K562 (cell line): Measurements from ENCODE around the gene HSBP1L1. TPM values are rescaled to one million over a fixed set of nuclear protein-coding genes. Genes with fewer than 3 reads are reported as not detected.

Experiments used
- ATAC-seq: fragments of 200-7000 bp; cut with Tn5 transposase; 3 replicates; pipeline ENCODE4 v1.9.1; 2020; ENCODE audit warnings: moderate library complexity
- BruUV-seq: library from RNA; stranded (reverse); fragments of 400-500 nt; replicated peaks from 2 replicates; lab custom pipeline; 2021; lab: Mats Ljungman, UMichigan
- CTCF ChIA-PET: fragments of 300-600 bp; formaldehyde crosslinking; extraction: SDS; loops from one replicate; lab custom pipeline; 2021; ENCODE audit warnings: low intra/inter-chr PET ratio; lab: Yijun Ruan, JAX
- POLR2A ChIA-PET: fragments of 300-600, 350-650 bp; sonication (Branson Sonifier 250); formaldehyde crosslinking; extraction: SDS; loops from one replicate; lab custom pipeline; 2021; ENCODE audit warnings: antibody characterized with exemption, inconsistent platforms; lab: Yijun Ruan, JAX
- DNase-seq, 4 experiments: peaks; one replicate each; pipeline versions ENCODE4 v3.0.0 to v3.0.0-alpha.2; 2011 to 2018; ENCODE audit warnings: low spot score in 3 of 4, mixed read lengths in 3 of 4; ENCODE audit errors: extremely low read depth in 1 of 4
- FAIRE-seq: peaks from 2 replicates; lab custom pipeline; 2011; peaks lifted over from hg19 to GRCh38; lab: Jason Lieb, UNC
- H2AFZ ChIP-seq: 2 replicates; pipeline ENCODE4 v1.6.0; 2011; ENCODE audit warnings: low read depth, low read length, control low read depth, inconsistent platforms
- H3K27ac ChIP-seq: fragments of 200-600 bp; 3 replicates; pipeline ENCODE4 v1.8.0; 2011; ENCODE audit warnings: low read depth, mild to moderate bottlenecking, control low read depth, inconsistent platforms, low read length, moderate library complexity, mixed read lengths; ENCODE audit errors: extremely low read depth
- H3K27me3 ChIP-seq, 2 experiments: fragments of 300-600 bp in 1 of 2; 2 replicates in 1 of 2; 3 replicates in 1 of 2; pipeline versions ENCODE4 v1.6.0 to v1.8.0; 2011; ENCODE audit warnings: inconsistent platforms in 2 of 2, low read length in 2 of 2, mild to moderate bottlenecking in 1 of 2, mixed read lengths in 1 of 2, moderate library complexity in 1 of 2; ENCODE audit not compliant: control insufficient read depth in 2 of 2, insufficient read depth in 2 of 2
- H3K36me3 ChIP-seq: fragments of 300-600 bp; 3 replicates; pipeline ENCODE4 v1.8.0; 2011; ENCODE audit warnings: mild to moderate bottlenecking, low read length, inconsistent platforms; ENCODE audit not compliant: control insufficient read depth, insufficient read depth
- H3K4me1 ChIP-seq, 2 experiments: fragments of 200-600 bp in 1 of 2; replicated peaks in 1 of 2; 2 replicates in 1 of 2; 3 replicates in 1 of 2; pipeline versions ENCODE4 v1.5.1 to v1.8.0; 2011; ENCODE audit warnings: inconsistent platforms in 2 of 2, low read length in 2 of 2, mild to moderate bottlenecking in 1 of 2, mixed read lengths in 1 of 2, moderate library complexity in 1 of 2; ENCODE audit not compliant: control insufficient read depth in 2 of 2, insufficient read depth in 2 of 2
- H3K4me2 ChIP-seq: 2 replicates; pipeline ENCODE4 v1.6.1; 2011; ENCODE audit warnings: low read length, control low read depth, inconsistent platforms, mixed read lengths; ENCODE audit not compliant: insufficient read depth
- H3K4me3 ChIP-seq: fragments of 200-600 bp; sonication (generic), shearing (Covaris generic); 2 replicates; pipeline ENCODE4 v1.5.1; 2016; ENCODE audit warnings: control low read depth, inconsistent platforms
- H3K79me2 ChIP-seq: fragments of 200-600 bp; 3 replicates; pipeline ENCODE4 v1.8.0; 2011; ENCODE audit warnings: low read length, inconsistent platforms; ENCODE audit not compliant: control insufficient read depth, insufficient read depth
- H3K9ac ChIP-seq, 2 experiments: 2 replicates each; pipeline versions ENCODE4 v1.6.0 to v1.6.1; 2011; ENCODE audit warnings: low read depth in 2 of 2, low read length in 2 of 2, control low read depth in 1 of 2, inconsistent platforms in 1 of 2, mild to moderate bottlenecking in 1 of 2, mixed read lengths in 1 of 2; ENCODE audit not compliant: insufficient read depth in 1 of 2
- H3K9me1 ChIP-seq: one replicate; pipeline ENCODE4 v1.6.0; 2011; ENCODE audit warnings: inconsistent platforms, mild to moderate bottlenecking, low read length, moderate library complexity; ENCODE audit not compliant: control insufficient read depth, insufficient read depth
- H3K9me3 ChIP-seq: replicated peaks from 2 replicates; pipeline ENCODE4 v1.5.1; 2011; ENCODE audit warnings: low read depth, low read length, inconsistent platforms; ENCODE audit not compliant: control insufficient read depth, insufficient read depth
- H4K20me1 ChIP-seq: replicated peaks from 2 replicates; pipeline ENCODE4 v1.6.1; 2011; ENCODE audit warnings: low read length, inconsistent platforms, mixed read lengths; ENCODE audit not compliant: control insufficient read depth, insufficient read depth
- C11orf30 ChIP-seq: fragments of 450-650 bp; IDR thresholded peaks from 2 replicates; pipeline ENCODE4 v1.6.1; 2016; ENCODE audit warnings: low read depth, mild to moderate bottlenecking
- E2F1 ChIP-seq: sonication (generic); formaldehyde crosslinking; IDR thresholded peaks from 2 replicates; pipeline ENCODE4 v1.8.1; 2023; ENCODE audit warnings: mild to moderate bottlenecking, missing genetic modification reagents, moderate library complexity
- FIP1L1 ChIP-seq: fragments of 200-400 bp; formaldehyde crosslinking; IDR thresholded peaks from 2 replicates; pipeline ENCODE4 v1.6.1; 2018; ENCODE audit warnings: mild to moderate bottlenecking, low read depth, low read length; ENCODE audit not compliant: poor library complexity, severe bottlenecking
- HOXB6 ChIP-seq: fragments of 250-450 bp; sonication (Bioruptor Pico); IDR thresholded peaks from 2 replicates; pipeline ENCODE4 v1.5.1; 2022; ENCODE audit warnings: mild to moderate bottlenecking, borderline replicate concordance
- RBM22 ChIP-seq: fragments of 200-400 bp; formaldehyde crosslinking; IDR thresholded peaks from 2 replicates; pipeline ENCODE4 v1.6.1; 2018; ENCODE audit warnings: low read length, low read depth; ENCODE audit not compliant: poor library complexity, severe bottlenecking
- RBM39 ChIP-seq: fragments of 200-400 bp; formaldehyde crosslinking; optimal IDR thresholded peaks from 2 replicates; pipeline ENCODE3; 2018; ENCODE audit warnings: low read depth, low read length
- RFX5 ChIP-seq: IDR thresholded peaks from 2 replicates; pipeline ENCODE4 v1.6.1; 2011; ENCODE audit warnings: low read depth, mild to moderate bottlenecking, improper control_type of control experiment, low read length
- RFX7 ChIP-seq: fragments of 250-450 bp; sonication (Bioruptor Pico); IDR thresholded peaks from 2 replicates; pipeline ENCODE4 v1.5.1; 2021; ENCODE audit warnings: mild to moderate bottlenecking
- ZBTB17 ChIP-seq: fragments of 450-650 bp; formaldehyde crosslinking; IDR thresholded peaks from 2 replicates; pipeline ENCODE4 v1.4.0; 2020; ENCODE audit warnings: mild to moderate bottlenecking
- ZNF175 ChIP-seq: fragments of 200-800 bp; sonication (Bioruptor generic); IDR thresholded peaks from 2 replicates; pipeline ENCODE4 v1.6.1; 2016; ENCODE audit warnings: low read depth, mild to moderate bottlenecking, missing genetic modification characterization, missing compliant biosample characterization
- ZNF584 ChIP-seq: fragments of 200-800 bp; sonication (Bioruptor generic); IDR thresholded peaks from 2 replicates; pipeline ENCODE4 v1.6.1; 2016; ENCODE audit warnings: low read depth, mild to moderate bottlenecking, missing genetic modification characterization, missing compliant biosample characterization
- ZNF589 ChIP-seq: fragments of 200-800 bp; sonication (Bioruptor generic); IDR thresholded peaks from 2 replicates; pipeline ENCODE4 v1.6.1; 2016; ENCODE audit warnings: low read depth, missing genetic modification characterization, missing compliant biosample characterization
- WGBS: fragments of 100-300 bp; shearing (Covaris generic); methylation state at CpG from one replicate; pipeline ENCODE4 v1.1.6; 2016; ENCODE audit warnings: low coverage, mixed read lengths; ENCODE audit not compliant: insufficient coverage; ENCODE audit errors: missing lambda C conversion rate; 5-methylcytosine and 5-hydroxymethylcytosine counted together
- in situ Hi-C: fragments of 300-500 bp; cut with MboI; formaldehyde crosslinking; loops from 4 replicates; pipeline ENCODE4 v1.15.0; 2018; ENCODE audit warnings: inconsistent platforms, mixed read lengths
- intact Hi-C: fragments of 100-400 bp; cut with micrococcal nuclease; formaldehyde crosslinking; loops from 2 replicates; pipeline ENCODE4 v1.14.2; 2022
- polyA plus RNA-seq, 8 experiments: library from polyadenylated mRNA; depleted of rRNA in 4 of 8; stranded (reverse) in 5 of 8; unstranded in 3 of 8; fragments of >200 nt; fragmentation: Nextera tagmentation in 2 of 8; fragmentation: Illumina TruSeq in 1 of 8; extraction: Ambion mirVana in 2 of 8; extraction: Trizol in 1 of 8; gene quantifications; 2 replicates each; pipeline versions ENCODE4 v1.2.1 to v1.2.3, GENCODE V29; 2011 to 2014; ENCODE audit warnings: inconsistent platforms in 1 of 8, missing spikeins in 1 of 8
- total RNA-seq, 7 experiments: library from RNA; depleted of rRNA in 6 of 7; stranded (reverse); fragments of >200 nt in 6 of 7; fragmentation: Illumina TruSeq in 2 of 7; extraction: Trizol in 2 of 7; gene quantifications; 2 replicates each; pipeline versions ENCODE4 v1.2.1 to v1.2.3, GENCODE V29; 2011 to 2021; ENCODE audit warnings: low replicate concordance in 1 of 7

The HSBP1L1 gene
- total and polyA plus RNA-seq, 9 of the 15 experiments (the other 6 are each of a cell fraction or from before 2014, with no cell fraction given): 0.24 to 0.36 TPM; not detected in 7

GRCh38 chr18:79963658-79964329, 649 bp upstream of the HSBP1L1 start:
- no peak overlapping the region for H3K27ac ChIP-seq
- H3K79me2 ChIP-seq: no peaks in the 10 kb centered on the region
- no peak overlapping the region for H2AFZ ChIP-seq
- DNase-seq: no peak
- no peak overlapping the region for H3K9ac ChIP-seq
- in situ Hi-C loops: no loop called here
- no peak overlapping the region for H3K4me2 ChIP-seq
- ChIA-PET CTCF (no interaction called here), POLR2A (no interaction called here)
- 97% methylated on average over 12 of the region's 30 CpGs for WGBS
- H3K4me3 ChIP-seq: no peak overlapping the region
- H4K20me1 ChIP-seq: no peaks in the 10 kb centered on the region
- no peaks in the 10 kb centered on the region for H3K9me3 ChIP-seq
- peaks cover 15 to 29% of the 10 kb centered on the region in 2 experiments; a peak in 4 of 5 replicates for H3K4me1 ChIP-seq
- TF ChIP-seq RBM22 (no peak), HOXB6 (CRISPR knock-in tag) (no peak), ZBTB17 (no peak), ZNF584 (CRISPR knock-in tag) (no peak), E2F1 (CRISPR knock-in tag) (no peak), RFX5 (no peak), ZNF589 (no peak), RFX7 (no peak), C11orf30 (no peak), ZNF175 (no peak), FIP1L1 (no peak), RBM39 (no peak)
- TF ChIP-seq, all 486 proteins: peak for 0
- FAIRE-seq: no peak
- Histone ChIP-seq H3K36me3 (no peaks in the 10 kb centered on the region), H3K27me3 (no peaks in the 10 kb centered on the region), H3K9me1 (no peaks in the 10 kb centered on the region)
- intact Hi-C loops: no loop called here
- no TSS peak for BruUV-seq
- no peak for ATAC-seq
